Measurements from ENCODE around the gene SPEF2. TPM values are rescaled to one million over a fixed set of nuclear protein-coding genes. Genes with fewer than 3 reads are reported as not detected.

SPEF2 gene
- polyA plus RNA-seq, 1 donor (not counting 4 experiments of a cell fraction or from before 2014, with no cell fraction given), result 1.6 TPM

DNA sequence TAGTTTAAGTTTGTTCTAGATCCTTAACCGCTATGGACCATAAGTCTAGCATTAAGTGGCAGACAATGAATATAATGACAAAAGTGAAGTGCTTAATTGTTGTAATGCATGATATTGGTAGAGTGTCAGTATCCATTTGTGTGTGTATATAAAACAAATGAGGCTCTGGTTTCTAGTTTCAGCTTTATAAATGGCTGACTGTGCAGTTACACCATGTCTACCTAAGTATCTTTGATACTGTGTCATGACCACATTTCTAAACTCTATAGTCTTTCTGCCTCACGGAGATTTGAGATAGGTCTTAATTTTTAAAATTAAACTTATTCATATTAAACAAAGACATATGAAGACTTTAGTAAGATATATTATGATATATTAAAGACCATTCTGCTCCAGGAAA, 92.0 kb downstream of the SPEF2 start:
- H3K9ac ChIP-seq (ENCODE audit: control insufficient read depth, extremely low read depth, insufficient read depth, low read length), result no peak overlapping the region
- H2AFZ ChIP-seq (ENCODE audit: control insufficient read depth, low read length), result no peak overlapping the region
- no peak overlapping the region for H3K4me2 ChIP-seq (ENCODE audit: control insufficient read depth, extremely low read depth, insufficient read depth, low read depth, low read length)
- DNase-seq (ENCODE audit: low read depth, low spot score), result no peak
- H3K4me3 ChIP-seq (ENCODE audit: control insufficient read depth in 2 of 3, extremely low read depth in 1 of 3, insufficient read depth in 2 of 3, low read depth in 1 of 3, low read length in 3 of 3), result no peak overlapping the region
- no peaks in the 10 kb centered on the region for H3K36me3 ChIP-seq (ENCODE audit: control insufficient read depth in 2 of 2, extremely low read depth in 1 of 2, insufficient read depth in 2 of 2, low read length in 2 of 2)
- no peaks in the 10 kb centered on the region for H3K79me2 ChIP-seq (ENCODE audit: control insufficient read depth, insufficient read depth, low read length)
- no peaks in the 10 kb centered on the region for H3K9me1 ChIP-seq (ENCODE audit: control insufficient read depth, extremely low read depth, insufficient read depth, low read length)
- no peak for FAIRE-seq
- no peak overlapping the region for H3K27ac ChIP-seq (ENCODE audit: control insufficient read depth, insufficient read depth, low read length)
- no peaks in the 10 kb centered on the region for H3K9me3 ChIP-seq (ENCODE audit: control insufficient read depth, low read depth, low read length)
- TF ChIP-seq EZH2 (IDR thresholded peaks at IDR 0.05; ENCODE audit: low read length), result no peak
- TF ChIP-seq, protein P1, sequence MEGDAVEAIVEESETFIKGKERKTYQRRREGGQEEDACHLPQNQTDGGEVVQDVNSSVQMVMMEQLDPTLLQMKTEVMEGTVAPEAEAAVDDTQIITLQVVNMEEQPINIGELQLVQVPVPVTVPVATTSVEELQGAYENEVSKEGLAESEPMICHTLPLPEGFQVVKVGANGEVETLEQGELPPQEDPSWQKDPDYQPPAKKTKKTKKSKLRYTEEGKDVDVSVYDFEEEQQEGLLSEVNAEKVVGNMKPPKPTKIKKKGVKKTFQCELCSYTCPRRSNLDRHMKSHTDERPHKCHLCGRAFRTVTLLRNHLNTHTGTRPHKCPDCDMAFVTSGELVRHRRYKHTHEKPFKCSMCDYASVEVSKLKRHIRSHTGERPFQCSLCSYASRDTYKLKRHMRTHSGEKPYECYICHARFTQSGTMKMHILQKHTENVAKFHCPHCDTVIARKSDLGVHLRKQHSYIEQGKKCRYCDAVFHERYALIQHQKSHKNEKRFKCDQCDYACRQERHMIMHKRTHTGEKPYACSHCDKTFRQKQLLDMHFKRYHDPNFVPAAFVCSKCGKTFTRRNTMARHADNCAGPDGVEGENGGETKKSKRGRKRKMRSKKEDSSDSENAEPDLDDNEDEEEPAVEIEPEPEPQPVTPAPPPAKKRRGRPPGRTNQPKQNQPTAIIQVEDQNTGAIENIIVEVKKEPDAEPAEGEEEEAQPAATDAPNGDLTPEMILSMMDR (optimal IDR thresholded peaks at IDR 0.05 in 1 of 3, IDR thresholded peaks at IDR 0.05 in 1 of 3, conservative IDR thresholded peaks at IDR 0.05 in 1 of 3; ENCODE audit: extremely low read depth in 1 of 3, insufficient read depth in 2 of 3, low read length in 3 of 3), result no peak
- no peaks in the 10 kb centered on the region for H3K27me3 ChIP-seq (ENCODE audit: control insufficient read depth, extremely low read depth, insufficient read depth, low read length)
- H4K20me1 ChIP-seq (ENCODE audit: control insufficient read depth, extremely low read depth, insufficient read depth, low read length), result no peaks in the 10 kb centered on the region
- H3K4me1 ChIP-seq (ENCODE audit: control insufficient read depth, extremely low read depth, insufficient read depth, low read length), result no peaks in the 10 kb centered on the region
- dilution Hi-C loops (cut with MboI; ENCODE audit: extremely low pct_ligation_motif_present, low sequenced_read_pairs), result no loop called here

DNA sequence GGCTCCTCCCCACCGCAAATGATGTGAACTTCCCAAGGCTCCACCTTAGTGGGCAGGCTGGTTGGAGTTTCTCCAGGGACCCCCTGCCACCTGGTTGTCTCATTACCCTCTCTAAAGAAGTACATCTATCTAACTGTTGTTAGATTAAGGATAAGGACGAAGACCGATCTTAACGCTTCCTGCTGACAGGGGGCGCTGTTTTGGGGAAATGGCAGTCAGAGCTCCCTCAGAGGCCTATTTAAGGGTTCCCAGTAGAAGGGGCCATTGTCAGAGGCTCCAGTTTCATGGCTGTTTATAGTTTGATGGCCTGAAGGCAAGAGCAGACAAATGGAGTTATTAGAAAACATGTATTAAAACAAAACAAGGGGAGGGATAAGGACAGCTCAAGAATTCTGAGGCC, 100.1 kb downstream of the SPEF2 start:
- Histone ChIP-seq H4K20me1 (ENCODE audit: control insufficient read depth, extremely low read depth, insufficient read depth, low read length) (no peaks in the 10 kb centered on the region), H3K9ac (ENCODE audit: control insufficient read depth, extremely low read depth, insufficient read depth, low read length) (no peak overlapping the region), H3K4me1 (ENCODE audit: control insufficient read depth, extremely low read depth, insufficient read depth, low read length) (no peaks in the 10 kb centered on the region), H3K9me3 (ENCODE audit: control insufficient read depth, low read depth, low read length) (no peaks in the 10 kb centered on the region), H2AFZ (ENCODE audit: control insufficient read depth, low read length) (no peak overlapping the region), H3K4me3 (ENCODE audit: control insufficient read depth in 2 of 3, extremely low read depth in 1 of 3, insufficient read depth in 2 of 3, low read depth in 1 of 3, low read length in 3 of 3) (no peak overlapping the region), H3K9me1 (ENCODE audit: control insufficient read depth, extremely low read depth, insufficient read depth, low read length) (no peaks in the 10 kb centered on the region), H3K79me2 (ENCODE audit: control insufficient read depth, insufficient read depth, low read length) (no peaks in the 10 kb centered on the region), H3K27me3 (ENCODE audit: control insufficient read depth, extremely low read depth, insufficient read depth, low read length) (no peaks in the 10 kb centered on the region), H3K36me3 (ENCODE audit: control insufficient read depth in 2 of 2, extremely low read depth in 1 of 2, insufficient read depth in 2 of 2, low read length in 2 of 2) (no peaks in the 10 kb centered on the region), H3K27ac (ENCODE audit: control insufficient read depth, insufficient read depth, low read length) (no peak overlapping the region), H3K4me2 (ENCODE audit: control insufficient read depth, extremely low read depth, insufficient read depth, low read depth, low read length) (no peak overlapping the region)
- no peak for DNase-seq (ENCODE audit: low read depth, low spot score)
- TF ChIP-seq, protein P1 (optimal IDR thresholded peaks at IDR 0.05 in 1 of 3, IDR thresholded peaks at IDR 0.05 in 1 of 3, conservative IDR thresholded peaks at IDR 0.05 in 1 of 3; ENCODE audit: extremely low read depth in 1 of 3, insufficient read depth in 2 of 3, low read length in 3 of 3), result peak in 1 of 3 experiments; percentile 4
- no peak for TF ChIP-seq EZH2 (IDR thresholded peaks at IDR 0.05; ENCODE audit: low read length)
- no peak for FAIRE-seq
- dilution Hi-C loops (cut with MboI; ENCODE audit: extremely low pct_ligation_motif_present, low sequenced_read_pairs), result no loop called here
